Superior temporal gyrus (tissue), 1 donor: ENCODE measurements around the gene WDR6.

Source experiments
- DNase-seq: peaks from one replicate; pipeline ENCODE4 v3.0.0-alpha.2; 2016; ENCODE audit errors: extremely low spot score

The WDR6 gene

DNA sequence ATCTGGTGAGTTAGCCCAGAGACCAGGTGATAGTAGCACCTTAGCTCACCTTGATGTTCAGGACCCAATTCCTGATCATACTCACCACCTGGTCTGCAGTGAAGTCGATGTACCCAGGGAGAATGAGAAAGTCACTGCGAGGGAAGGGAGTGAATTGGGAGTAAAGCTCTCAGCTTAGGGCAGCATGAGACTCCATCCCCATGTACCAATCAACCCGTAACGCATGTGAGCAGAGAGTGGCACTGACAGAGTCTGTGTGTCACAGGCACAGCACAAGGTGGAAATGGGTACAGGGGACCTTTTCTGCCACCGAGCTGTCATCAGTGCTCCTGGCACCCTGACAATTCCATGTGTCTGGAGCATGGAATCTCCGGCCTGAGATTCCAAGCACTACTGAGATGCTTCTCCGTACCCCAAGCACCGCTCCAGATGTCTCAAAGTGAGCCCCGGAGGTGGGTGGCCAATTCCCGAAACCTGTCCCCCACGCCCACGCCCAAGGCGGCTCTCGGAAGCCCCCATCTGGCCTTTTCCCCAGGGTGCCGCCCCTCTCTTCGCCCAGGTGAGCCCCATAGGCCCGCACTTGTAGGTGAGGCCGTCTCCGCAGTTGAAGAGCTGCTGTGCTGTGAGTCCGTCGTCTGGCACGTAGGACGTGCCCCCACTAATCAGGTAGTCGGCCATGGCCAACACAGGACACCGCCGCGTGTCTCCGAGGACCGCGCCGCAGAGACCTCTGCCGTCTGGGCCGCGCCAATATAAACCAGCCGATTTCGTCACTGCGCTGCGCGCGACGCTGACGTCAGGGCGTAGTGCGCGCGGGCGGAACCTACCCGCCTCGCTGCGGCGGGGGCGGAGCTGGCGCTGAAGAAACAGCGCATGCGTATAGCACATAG, 21.7 kb downstream of the WDR6 start, which contains the start of gene IMPDH2:
Gene IMPDH2, minus strand, starts transcription at position 726 of the 890 bp plus-strand sequence. Its CDS starts 48 bp downstream, at position 678.
- DNase-seq: peak; percentile 98

DNA sequence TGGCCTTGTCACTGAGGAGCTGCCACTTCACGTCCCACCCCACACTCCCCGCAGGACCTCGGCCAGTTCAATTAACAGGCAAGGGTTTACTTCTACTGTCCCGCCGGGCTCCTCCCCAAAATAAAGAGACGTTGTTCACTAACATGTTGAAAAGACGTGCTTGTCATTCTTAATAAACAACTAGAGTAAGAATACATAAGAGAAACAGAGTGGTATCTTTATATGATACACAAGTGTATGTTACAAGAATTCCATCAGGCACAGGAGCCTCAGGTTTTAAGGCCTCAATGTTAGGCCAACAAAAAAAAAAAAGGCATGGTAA, 22.3 kb downstream of the WDR6 start:
- DNase-seq: no peak

DNA sequence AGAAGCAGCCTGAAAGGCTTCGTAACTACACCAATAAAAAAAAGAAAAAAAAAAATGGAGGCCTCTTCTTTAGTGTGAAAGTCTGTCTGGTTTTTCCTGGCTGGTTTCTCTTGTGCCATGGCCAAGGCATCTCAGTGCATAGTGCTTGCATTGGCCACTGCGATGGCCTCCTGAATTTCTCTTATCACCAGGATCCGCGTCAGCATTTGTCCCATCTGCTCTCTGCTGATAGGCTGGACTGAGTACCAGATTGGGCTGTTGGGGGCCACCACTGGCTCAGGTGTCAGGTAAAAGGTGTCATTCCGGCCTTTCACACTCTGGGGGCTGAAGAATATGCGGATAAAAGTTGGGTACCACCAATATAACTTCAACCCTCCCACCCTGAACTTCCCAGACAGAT, 23.1 kb downstream of the WDR6 start:
- no peak for DNase-seq

DNA sequence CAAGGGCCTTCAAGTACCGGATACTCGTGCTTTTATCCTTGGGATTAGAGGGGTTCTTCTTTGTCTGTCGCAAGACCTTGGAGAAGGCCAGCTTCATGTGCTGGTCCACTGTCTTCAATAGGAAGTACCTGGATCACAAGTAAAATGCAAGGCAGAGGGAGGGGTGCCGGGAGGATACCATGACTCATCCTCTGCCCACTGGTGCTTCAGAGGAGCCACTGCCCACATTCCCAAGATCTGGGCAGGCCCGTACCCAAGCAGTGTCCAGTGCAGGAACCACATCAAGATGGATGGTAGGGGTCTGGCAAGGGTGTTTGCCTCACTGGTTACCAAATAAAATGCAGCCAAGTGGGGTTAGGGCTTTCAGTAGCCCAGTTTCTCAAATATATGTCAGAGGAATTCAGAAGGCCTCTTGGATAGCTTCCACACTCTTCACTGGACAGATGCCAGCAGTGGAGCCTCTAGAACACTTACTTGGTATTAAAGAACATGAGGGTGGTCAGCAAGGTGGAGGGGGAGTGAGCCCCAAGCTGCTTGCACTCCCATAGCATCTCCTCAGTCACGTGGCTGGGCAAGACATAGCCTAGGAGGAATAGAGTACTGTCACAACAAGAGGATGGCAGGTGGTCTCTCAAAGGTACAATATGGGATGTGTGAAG, 25.6 kb downstream of the WDR6 start:
- DNase-seq: no peak

DNA sequence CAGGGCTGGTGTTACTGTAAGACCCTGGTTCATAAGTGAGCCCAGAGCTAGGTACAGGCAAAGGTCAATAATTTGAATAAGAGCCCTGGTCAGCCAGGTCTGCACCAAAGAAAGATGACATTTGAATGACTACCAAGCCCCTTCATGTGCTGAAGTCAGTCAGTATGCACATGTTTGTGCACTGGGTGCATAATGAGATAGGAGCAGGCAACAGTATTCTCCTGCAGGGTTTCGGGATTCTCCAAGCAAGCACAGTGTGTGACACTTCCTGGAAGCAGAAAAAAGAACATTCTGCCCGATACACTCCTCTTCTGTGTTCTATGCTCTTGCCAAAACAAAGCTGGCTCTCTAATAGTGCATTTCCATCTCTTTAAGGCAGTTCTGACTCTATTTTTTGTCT, 27.5 kb downstream of the WDR6 start:
- DNase-seq: no peak

DNA sequence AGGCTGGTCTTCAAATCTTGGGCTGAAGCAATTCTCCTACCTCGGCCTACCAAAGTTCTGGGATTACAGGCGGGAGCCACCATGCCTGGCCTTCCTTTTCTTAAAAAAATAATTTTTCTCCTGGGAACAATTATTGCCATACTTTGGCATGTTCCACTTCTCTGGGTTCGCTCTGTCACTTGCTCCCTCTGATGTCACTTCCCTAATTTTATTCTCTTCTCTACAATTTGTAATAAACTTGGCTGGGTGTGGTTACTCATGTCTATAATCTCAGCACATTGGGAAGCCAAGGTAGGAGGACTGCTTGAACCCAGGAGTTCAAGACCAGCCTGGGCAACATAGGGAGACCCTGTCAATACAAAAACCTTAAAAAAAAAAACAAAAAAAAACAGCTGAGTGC, 28.1 kb downstream of the WDR6 start:
- no peak for DNase-seq

DNA sequence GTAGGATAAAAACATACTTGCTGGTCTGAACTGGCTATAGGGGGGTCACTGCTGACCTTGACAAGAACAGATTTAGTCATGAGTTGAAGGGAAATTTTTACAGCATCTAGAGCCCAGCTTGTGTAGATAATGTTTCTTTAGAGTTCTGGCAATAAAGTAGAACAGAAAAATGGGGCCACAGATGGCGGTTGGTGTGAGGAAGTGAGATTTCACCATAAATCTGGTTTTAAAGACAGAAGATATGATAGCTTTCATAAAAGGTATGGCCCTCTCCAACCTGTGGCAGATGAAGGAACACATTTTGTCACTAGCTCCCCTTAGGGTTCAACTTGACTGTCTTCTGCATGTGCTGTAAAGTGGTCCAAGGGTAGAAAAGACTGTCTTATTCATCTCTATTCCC, 46.4 kb downstream of the WDR6 start:
- DNase-seq: no peak

DNA sequence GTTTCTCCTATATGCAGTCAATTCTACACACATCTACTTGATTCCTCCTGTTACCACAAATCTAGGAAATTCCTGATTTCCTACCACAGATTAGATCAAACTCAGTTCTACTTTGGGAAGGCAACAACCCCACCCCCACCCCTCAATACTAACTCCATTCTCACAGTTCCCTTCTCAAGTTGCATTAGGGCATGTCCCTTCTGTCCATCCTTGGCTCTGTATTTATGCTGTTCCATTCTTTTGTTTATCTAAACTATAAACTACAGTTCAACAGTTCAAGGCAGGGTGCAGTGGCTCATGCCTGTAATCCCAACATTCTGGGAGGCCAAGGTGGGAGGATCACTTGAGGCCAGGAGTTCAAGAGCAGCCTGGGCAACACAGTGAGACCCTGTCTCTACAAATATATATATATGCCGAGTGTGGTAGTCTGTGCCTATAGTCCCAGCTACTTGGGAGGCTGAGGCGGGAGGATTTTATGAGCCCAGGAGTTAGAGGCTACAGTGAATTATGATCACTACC, 47.2 kb downstream of the WDR6 start:
- no peak for DNase-seq

DNA sequence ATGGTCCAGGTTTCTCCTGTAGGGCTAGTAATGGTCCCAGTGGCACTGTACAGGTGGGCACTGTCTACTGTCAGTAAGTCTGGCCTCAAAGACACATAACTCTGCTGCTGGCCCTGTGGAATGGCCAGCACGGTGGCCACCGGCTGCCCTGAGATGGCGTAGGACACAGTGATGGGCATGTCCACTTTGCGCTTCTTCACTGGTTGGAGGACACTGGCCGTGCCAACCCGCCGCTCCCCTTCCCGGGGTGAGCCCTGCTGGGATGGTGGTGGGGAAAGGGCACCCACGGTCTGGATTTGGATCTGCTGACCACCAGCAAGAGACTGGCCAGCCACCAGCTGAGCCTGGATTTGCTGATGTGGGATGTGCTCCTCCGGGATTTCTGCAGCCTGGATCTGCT, 50.1 kb downstream of the WDR6 start:
- DNase-seq: no peak

DNA sequence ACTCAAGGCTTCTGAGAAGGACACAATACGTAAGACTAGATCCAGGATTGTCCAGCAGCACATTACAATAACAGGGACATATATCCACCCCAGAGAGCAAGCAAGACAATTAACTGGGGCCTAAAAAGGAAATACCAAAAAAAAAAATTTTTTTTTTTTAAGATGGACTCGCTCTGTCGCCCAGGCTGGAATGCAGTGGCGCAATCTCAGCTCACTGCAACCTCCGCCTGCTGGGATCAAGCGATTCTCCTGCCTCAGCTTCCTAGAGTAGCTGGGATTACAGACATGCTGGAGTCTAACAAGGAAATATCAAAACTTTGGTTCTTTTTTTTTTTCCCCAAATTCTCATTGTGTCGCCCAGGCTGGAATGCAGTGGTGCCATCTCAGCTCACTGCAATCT, 50.8 kb downstream of the WDR6 start:
- DNase-seq: no peak
